ENCODE results near the gene ARMC12.

ARMC12 gene

GRCh38 chr6:35703554-35703953 is 33.3 kb upstream of the ARMC12 start:
- Histone ChIP-seq H3K9me3 (ENCODE audit: control insufficient read depth, low read length) (peaks cover 3% of the 10 kb centered on the region), H3K27ac (ENCODE audit: insufficient read depth, low read length, poor library complexity, severe bottlenecking) (no peak overlapping the region), H3K4me1 (ENCODE audit: control insufficient read depth, insufficient read depth, low read length, poor library complexity, severe bottlenecking) (no peaks in the 10 kb centered on the region), H3K4me3 (ENCODE audit: insufficient read depth, low read depth, low read length, poor library complexity, severe bottlenecking) (no peak overlapping the region), H3K36me3 (ENCODE audit: control insufficient read depth, insufficient read depth, low read length) (no peaks in the 10 kb centered on the region), H3K27me3 (replicated peaks; ENCODE audit: control insufficient read depth, insufficient read depth, low read length, poor library complexity, severe bottlenecking) (no peaks in the 10 kb centered on the region)
- no peak for DNase-seq

DNA sequence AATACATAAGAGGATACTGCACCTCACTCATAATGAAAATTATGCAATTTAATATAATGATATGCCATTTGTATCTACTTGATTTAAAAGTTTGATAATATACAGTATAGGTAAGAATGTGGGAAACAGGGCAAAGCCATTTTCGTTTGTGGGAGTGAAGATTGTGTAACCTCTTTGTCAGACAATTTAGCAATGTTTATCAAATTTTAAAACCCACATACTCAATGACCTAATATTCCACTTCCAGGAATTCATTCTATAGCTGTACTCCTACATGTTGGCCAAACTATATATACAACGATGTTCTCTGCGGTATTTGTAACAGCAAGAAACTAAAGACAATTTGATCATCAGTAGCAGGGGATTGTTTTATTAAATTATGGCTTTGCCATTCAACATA is 30.4 kb upstream of the ARMC12 start:
- DNase-seq = no peak
- Histone ChIP-seq H3K36me3 (ENCODE audit: control insufficient read depth, insufficient read depth, low read length) (no peaks in the 10 kb centered on the region), H3K9me3 (ENCODE audit: control insufficient read depth, low read length) (peaks cover 3% of the 10 kb centered on the region), H3K4me3 (ENCODE audit: insufficient read depth, low read depth, low read length, poor library complexity, severe bottlenecking) (no peak overlapping the region), H3K27me3 (replicated peaks; ENCODE audit: control insufficient read depth, insufficient read depth, low read length, poor library complexity, severe bottlenecking) (no peaks in the 10 kb centered on the region), H3K27ac (ENCODE audit: insufficient read depth, low read length, poor library complexity, severe bottlenecking) (no peak overlapping the region), H3K4me1 (ENCODE audit: control insufficient read depth, insufficient read depth, low read length, poor library complexity, severe bottlenecking) (no peaks in the 10 kb centered on the region)

- no peaks in the 10 kb centered on the region for H3K27me3 ChIP-seq (replicated peaks; ENCODE audit: control insufficient read depth, insufficient read depth, low read length, poor library complexity, severe bottlenecking)
- no peak overlapping the region for H3K27ac ChIP-seq (ENCODE audit: insufficient read depth, low read length, poor library complexity, severe bottlenecking)
- H3K9me3 ChIP-seq (ENCODE audit: control insufficient read depth, low read length) = peaks cover 3% of the 10 kb centered on the region
- H3K36me3 ChIP-seq (ENCODE audit: control insufficient read depth, insufficient read depth, low read length) = no peaks in the 10 kb centered on the region
- H3K4me1 ChIP-seq (ENCODE audit: control insufficient read depth, insufficient read depth, low read length, poor library complexity, severe bottlenecking) = no peaks in the 10 kb centered on the region
- DNase-seq = no peak
- no peak overlapping the region for H3K4me3 ChIP-seq (ENCODE audit: insufficient read depth, low read depth, low read length, poor library complexity, severe bottlenecking)
These were observed 29.0 kb upstream of the ARMC12 start for GRCh38 chr6:35707714-35708407.

DNA sequence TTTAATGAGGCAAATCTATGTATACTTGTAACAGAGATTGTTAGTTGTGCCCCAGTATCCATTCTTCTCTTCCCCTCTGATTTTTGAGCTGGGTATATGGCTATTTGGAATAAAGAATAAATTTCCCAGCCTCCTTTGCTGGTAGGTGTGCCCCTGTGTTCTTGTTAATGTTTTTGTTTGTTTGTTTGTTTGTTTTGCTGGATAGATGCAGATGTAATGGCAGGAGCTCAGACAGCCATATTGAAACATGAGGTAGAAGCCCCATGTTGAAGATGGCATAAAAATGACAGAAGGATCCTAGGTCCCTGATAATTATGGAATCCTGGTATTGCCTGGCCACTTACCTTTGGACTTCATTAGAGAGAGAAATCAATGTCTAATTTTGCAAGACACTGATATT is 28.2 kb upstream of the ARMC12 start:
- peaks cover under 1% of the 10 kb centered on the region for H3K9me3 ChIP-seq (ENCODE audit: control insufficient read depth, low read length)
- no peak overlapping the region for H3K4me3 ChIP-seq (ENCODE audit: insufficient read depth, low read depth, low read length, poor library complexity, severe bottlenecking)
- H3K27ac ChIP-seq (ENCODE audit: insufficient read depth, low read length, poor library complexity, severe bottlenecking) = no peak overlapping the region
- no peaks in the 10 kb centered on the region for H3K36me3 ChIP-seq (ENCODE audit: control insufficient read depth, insufficient read depth, low read length)
- DNase-seq = no peak
- H3K27me3 ChIP-seq (replicated peaks; ENCODE audit: control insufficient read depth, insufficient read depth, low read length, poor library complexity, severe bottlenecking) = no peaks in the 10 kb centered on the region
- H3K4me1 ChIP-seq (ENCODE audit: control insufficient read depth, insufficient read depth, low read length, poor library complexity, severe bottlenecking) = no peaks in the 10 kb centered on the region

- DNase-seq = no peak
- Histone ChIP-seq H3K9me3 (ENCODE audit: control insufficient read depth, low read length) (no peaks in the 10 kb centered on the region), H3K27me3 (replicated peaks; ENCODE audit: control insufficient read depth, insufficient read depth, low read length, poor library complexity, severe bottlenecking) (no peaks in the 10 kb centered on the region)
These were observed 26.5 kb upstream of the ARMC12 start for GRCh38 chr6:35710241-35710847.

DNA sequence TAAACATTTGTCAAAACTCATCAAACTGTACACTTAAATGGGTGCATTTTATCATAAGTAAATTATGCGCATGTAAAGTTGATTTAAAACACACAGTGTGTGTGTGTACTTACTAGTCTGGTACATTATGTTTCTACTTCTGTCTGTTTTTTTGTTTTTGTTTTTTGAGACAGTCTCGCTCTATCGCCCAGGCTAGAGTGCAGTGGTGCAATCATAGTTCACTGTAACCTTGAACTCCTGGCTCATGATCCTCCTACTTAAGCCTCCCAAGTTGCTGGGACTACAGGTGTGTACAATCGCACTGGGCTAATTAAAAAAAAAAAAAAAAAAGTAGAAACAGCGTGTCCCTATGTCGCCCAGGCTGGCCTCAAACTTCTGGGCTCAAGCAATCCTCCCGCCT is 25.1 kb upstream of the ARMC12 start:
- Histone ChIP-seq H3K36me3 (ENCODE audit: control insufficient read depth, insufficient read depth, low read length) (no peaks in the 10 kb centered on the region), H3K27me3 (replicated peaks; ENCODE audit: control insufficient read depth, insufficient read depth, low read length, poor library complexity, severe bottlenecking) (no peaks in the 10 kb centered on the region), H3K4me1 (ENCODE audit: control insufficient read depth, insufficient read depth, low read length, poor library complexity, severe bottlenecking) (no peaks in the 10 kb centered on the region), H3K9me3 (ENCODE audit: control insufficient read depth, low read length) (no peaks in the 10 kb centered on the region), H3K4me3 (ENCODE audit: insufficient read depth, low read depth, low read length, poor library complexity, severe bottlenecking) (no peak overlapping the region), H3K27ac (ENCODE audit: insufficient read depth, low read length, poor library complexity, severe bottlenecking) (no peak overlapping the region)
- DNase-seq = no peak

More at GRCh38 chr6:35710241-35710847, 26.5 kb upstream of the ARMC12 start:
- H3K4me3 ChIP-seq (ENCODE audit: insufficient read depth, low read depth, low read length, poor library complexity, severe bottlenecking) = no peak overlapping the region
- no peak overlapping the region for H3K27ac ChIP-seq (ENCODE audit: insufficient read depth, low read length, poor library complexity, severe bottlenecking)
- H3K4me1 ChIP-seq (ENCODE audit: control insufficient read depth, insufficient read depth, low read length, poor library complexity, severe bottlenecking) = no peaks in the 10 kb centered on the region
- no peaks in the 10 kb centered on the region for H3K36me3 ChIP-seq (ENCODE audit: control insufficient read depth, insufficient read depth, low read length)

- Histone ChIP-seq H3K4me1 (ENCODE audit: control insufficient read depth, insufficient read depth, low read length, poor library complexity, severe bottlenecking) (peaks cover 8% of the 10 kb centered on the region), H3K9me3 (ENCODE audit: control insufficient read depth, low read length) (no peaks in the 10 kb centered on the region), H3K27ac (ENCODE audit: insufficient read depth, low read length, poor library complexity, severe bottlenecking) (no peak overlapping the region), H3K4me3 (ENCODE audit: insufficient read depth, low read depth, low read length, poor library complexity, severe bottlenecking) (no peak overlapping the region), H3K27me3 (replicated peaks; ENCODE audit: control insufficient read depth, insufficient read depth, low read length, poor library complexity, severe bottlenecking) (no peaks in the 10 kb centered on the region), H3K36me3 (ENCODE audit: control insufficient read depth, insufficient read depth, low read length) (no peaks in the 10 kb centered on the region)
- no peak for DNase-seq
These were observed 23.6 kb upstream of the ARMC12 start for GRCh38 chr6:35713006-35713767.

GRCh38 chr6:35716798-35717197 is 20.0 kb upstream of the ARMC12 start:
- no peak for DNase-seq
- Histone ChIP-seq H3K27ac (ENCODE audit: insufficient read depth, low read length, poor library complexity, severe bottlenecking) (no peak overlapping the region), H3K27me3 (replicated peaks; ENCODE audit: control insufficient read depth, insufficient read depth, low read length, poor library complexity, severe bottlenecking) (no peaks in the 10 kb centered on the region), H3K36me3 (ENCODE audit: control insufficient read depth, insufficient read depth, low read length) (no peaks in the 10 kb centered on the region), H3K4me3 (ENCODE audit: insufficient read depth, low read depth, low read length, poor library complexity, severe bottlenecking) (no peak overlapping the region), H3K9me3 (ENCODE audit: control insufficient read depth, low read length) (no peaks in the 10 kb centered on the region), H3K4me1 (ENCODE audit: control insufficient read depth, insufficient read depth, low read length, poor library complexity, severe bottlenecking) (peaks cover 32% of the 10 kb centered on the region)

- peaks cover 32% of the 10 kb centered on the region for H3K4me1 ChIP-seq (ENCODE audit: control insufficient read depth, insufficient read depth, low read length, poor library complexity, severe bottlenecking)
- H3K9me3 ChIP-seq (ENCODE audit: control insufficient read depth, low read length) = no peaks in the 10 kb centered on the region
- no peak overlapping the region for H3K4me3 ChIP-seq (ENCODE audit: insufficient read depth, low read depth, low read length, poor library complexity, severe bottlenecking)
- no peak for DNase-seq
- no peaks in the 10 kb centered on the region for H3K27me3 ChIP-seq (replicated peaks; ENCODE audit: control insufficient read depth, insufficient read depth, low read length, poor library complexity, severe bottlenecking)
- no peak overlapping the region for H3K27ac ChIP-seq (ENCODE audit: insufficient read depth, low read length, poor library complexity, severe bottlenecking)
- H3K36me3 ChIP-seq (ENCODE audit: control insufficient read depth, insufficient read depth, low read length) = no peaks in the 10 kb centered on the region
These were observed 19.1 kb upstream of the ARMC12 start for GRCh38 chr6:35717449-35718374.

Measured in effector memory CD4-positive, alpha-beta T cell (primary cell).